HG02623 (cell line): ENCODE data around the gene IFI27L2.

Source experiments
- ATAC-seq: cut with Tn5 transposase; IDR thresholded peaks from one replicate; pipeline ENCODE4 v1.9.1; 2021; ENCODE audit warnings: moderate library complexity; ENCODE audit not compliant: unreplicated experiment

IFI27L2 gene

DNA sequence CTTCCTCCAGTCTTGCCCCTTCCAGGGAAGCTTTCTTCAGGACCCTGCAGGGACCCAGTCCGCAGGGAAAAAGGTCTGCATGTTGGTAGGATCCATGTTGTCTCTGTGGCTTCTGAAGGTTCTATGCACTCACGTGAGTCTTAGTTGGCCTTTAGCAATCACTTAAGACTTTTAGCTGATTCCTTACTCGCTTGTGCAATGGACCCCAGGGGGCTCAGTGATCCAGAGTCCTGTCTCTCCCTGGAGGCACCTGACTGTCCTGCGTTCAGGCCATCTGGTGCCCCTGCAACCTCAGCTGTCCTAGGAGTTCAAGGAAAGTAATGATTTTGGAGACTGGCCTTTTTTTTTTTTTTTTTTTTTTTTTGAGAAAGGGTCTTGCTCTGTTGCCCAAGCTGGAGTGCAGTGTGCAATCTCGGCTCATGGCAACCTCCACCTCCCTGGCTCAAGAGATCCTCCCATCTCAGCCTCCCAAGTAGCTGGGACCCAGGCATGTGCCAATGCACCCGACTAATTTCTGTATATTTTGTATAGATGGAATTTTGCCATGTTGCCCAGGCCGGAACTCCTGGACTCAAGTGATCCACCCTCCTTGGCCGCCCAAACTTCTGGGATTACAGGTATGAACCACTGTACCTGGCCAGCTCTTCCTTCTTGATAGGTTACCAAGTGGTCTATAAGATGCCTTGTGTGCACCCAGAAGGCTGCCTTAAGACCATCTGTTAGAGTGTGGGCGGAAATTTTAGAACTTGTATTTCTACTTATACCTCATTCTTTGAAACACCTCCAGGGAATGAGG lies 4.6 kb downstream of the IFI27L2 start:
- ATAC-seq: no peak

DNA sequence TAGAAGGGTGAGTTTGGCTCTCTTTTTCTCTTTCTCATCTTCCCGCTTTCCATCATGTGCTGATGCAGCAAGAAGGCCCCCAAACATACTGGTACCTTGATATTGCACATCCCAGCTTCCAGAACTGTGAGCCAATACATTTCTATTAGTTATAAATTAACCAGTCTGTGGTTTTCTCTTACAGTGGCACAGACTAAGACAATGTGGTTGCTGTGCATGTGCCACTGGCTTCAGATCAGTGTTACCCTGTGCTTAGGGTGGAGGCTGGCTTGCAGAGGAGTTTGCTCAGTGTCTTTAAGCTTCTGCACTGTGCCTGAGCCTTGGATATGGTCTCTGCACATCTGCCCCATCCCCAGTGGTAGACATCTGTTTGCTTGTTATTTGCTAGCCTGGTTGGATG lies 5.5 kb downstream of the IFI27L2 start:
- ATAC-seq: no peak

DNA sequence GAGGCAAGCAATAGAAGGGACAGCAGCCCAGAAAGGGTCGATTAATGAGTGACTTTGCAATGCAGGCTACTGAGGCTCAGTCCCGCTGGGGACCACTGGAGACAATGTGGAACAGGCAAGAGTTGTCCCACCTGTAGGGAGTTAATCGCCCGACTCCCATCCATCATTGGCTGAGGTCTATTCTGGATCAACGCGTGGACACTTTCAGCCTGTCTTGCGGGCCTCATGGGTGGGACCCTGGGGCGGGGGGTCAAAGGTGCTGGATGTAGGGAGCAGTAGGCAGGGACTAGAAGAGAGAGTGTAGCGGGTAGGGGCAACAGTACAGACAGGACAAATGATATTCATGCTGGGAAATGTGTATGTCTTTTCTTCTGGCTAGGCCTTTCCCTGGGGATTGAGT lies 6.1 kb downstream of the IFI27L2 start:
- ATAC-seq: no peak

DNA sequence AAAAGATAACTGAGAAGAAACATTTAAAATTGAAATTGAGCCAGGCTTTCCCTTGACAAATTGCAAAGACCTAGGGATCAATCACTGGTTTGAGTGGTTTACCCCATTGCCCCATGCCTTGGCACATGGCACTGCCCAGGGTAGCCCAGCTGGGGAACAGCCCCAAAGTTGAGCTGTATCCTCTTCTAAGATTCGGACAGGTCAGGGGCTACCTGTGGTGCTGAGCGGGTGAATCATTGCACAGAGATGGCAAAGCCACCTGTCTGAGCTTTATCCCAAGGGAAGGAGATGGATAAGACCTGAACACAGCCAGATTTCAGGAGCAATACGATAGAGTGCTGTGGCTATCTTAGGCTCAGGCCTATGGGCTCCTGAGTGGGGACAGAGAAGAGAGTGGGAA lies 7.0 kb downstream of the IFI27L2 start:
- no peak for ATAC-seq

DNA sequence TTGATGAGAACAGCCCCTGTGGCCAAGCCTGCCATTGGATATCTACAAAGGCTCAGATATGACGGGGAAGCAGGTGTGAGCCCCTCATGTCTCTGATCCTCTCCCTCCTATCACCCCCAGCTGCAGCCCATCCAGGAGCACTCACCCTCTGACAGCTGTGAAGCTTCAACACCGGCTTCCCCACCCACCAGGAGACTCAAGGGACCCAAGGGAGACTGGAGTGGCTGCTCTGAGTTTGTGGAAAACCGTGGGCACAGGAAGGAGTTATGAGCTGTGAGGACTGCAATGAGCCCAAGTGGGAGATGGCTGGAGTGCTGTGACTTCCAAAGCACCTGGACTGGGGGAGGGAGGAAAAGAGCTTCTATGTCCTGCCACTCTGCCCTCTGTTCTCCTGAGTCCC lies 7.9 kb downstream of the IFI27L2 start:
- ATAC-seq: no peak

DNA sequence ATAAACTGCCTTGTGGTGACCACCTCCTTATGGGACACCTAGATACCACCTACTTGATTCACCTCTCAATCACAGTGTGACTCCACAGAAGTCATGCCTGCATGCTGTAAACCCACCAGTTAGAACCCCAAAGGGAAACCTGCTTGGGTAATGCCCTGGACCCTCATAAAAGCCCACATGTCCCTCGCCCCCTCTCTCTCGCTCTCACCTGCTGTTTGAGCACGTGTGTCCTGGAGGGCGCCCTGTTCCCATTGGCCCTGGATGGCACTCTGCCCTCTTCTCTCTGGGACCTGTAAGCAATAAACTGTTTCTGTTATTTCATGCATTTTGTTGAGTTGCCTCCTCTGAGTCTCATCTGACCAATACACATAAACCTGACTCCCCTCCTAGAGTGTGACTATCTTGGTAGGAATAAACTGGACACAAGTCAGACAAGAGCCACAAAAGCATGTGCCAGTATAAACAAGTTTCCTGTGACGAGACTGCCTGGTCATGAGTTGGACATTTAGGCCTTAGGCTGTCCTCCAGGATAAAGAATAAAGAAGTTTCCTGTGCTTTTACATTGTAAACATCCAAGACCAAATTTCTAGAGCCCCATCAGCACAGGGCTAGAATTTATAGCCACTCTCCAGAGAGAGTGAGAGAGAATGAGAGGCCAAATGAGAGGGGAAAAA lies 8.6 kb downstream of the IFI27L2 start:
- ATAC-seq: no peak

DNA sequence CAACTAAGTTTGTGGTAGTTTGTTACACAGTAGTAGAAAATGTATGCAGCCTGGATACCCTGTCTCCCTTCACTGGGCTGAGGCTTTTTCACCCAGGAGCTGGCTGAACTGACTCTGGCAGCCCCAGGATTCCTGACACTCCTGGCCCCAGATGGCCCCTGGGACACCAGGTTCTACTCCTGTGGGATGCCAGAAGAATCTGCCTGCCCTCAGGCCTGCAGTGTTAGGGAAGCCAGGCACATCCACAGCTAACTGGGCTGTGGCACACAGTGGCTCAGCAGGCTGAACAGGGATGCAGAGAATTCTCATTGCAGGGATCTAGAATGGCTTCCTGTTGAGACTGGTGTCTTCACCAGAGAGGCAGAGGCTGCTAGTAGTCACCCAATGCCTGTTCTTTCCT lies 10.3 kb downstream of the IFI27L2 start:
- ATAC-seq: no peak

DNA sequence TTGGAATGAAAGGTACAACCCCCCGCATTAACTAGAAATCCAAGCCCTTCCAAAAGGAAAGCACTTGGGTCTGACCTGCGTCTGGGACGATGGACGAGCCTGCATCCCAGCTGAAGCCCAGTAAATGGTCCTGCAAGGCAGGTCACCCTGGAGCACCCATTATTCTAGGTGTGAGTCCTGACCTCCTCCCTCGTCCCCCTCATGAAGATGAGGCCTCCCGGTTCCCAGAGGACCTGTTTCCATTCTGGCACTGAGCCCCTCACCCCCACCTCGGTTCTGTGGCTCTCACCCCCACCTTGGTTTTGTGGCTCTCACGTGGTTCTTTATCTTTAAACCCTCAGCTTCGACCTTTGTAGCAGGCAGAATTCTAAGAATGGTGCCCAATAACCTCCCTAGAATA lies 11.5 kb downstream of the IFI27L2 start:
- no peak for ATAC-seq

DNA sequence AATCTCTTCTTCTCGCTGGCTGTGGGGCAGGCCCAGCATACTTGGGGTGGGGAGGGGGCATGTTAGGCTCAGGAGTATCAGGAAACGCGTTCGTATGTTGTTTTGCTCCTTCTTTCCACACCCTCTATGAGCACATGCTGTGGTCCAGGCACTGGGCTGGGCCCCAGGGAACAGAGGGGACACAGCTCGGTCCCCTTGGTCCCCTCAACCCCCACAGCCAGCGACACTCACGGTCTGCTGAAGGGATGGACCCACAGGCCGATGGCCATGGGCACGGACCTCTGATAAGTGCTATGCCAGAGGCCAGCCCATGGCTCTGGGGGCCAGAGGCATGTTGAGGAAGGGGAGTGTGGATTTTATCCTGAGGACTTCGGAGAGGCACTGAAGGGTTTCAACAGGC lies 12.7 kb downstream of the IFI27L2 start:
- no peak for ATAC-seq

DNA sequence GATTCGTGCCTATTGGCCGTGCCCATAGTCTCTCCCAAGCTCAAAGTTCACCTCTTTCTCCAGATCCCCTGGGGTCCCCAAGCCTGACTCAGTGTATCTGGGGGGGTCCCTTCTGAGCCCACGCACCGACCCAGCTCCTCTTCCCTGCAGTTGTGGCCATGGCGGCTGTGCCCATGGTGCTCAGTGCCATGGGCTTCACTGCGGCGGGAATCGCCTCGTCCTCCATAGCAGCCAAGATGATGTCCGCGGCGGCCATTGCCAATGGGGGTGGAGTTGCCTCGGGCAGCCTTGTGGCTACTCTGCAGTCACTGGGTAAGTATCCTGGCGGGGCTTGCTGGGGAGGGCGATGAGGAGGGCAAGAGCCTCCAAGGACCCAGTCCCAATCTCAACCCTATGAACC lies 13.8 kb downstream of the IFI27L2 start:
- ATAC-seq: no peak

DNA sequence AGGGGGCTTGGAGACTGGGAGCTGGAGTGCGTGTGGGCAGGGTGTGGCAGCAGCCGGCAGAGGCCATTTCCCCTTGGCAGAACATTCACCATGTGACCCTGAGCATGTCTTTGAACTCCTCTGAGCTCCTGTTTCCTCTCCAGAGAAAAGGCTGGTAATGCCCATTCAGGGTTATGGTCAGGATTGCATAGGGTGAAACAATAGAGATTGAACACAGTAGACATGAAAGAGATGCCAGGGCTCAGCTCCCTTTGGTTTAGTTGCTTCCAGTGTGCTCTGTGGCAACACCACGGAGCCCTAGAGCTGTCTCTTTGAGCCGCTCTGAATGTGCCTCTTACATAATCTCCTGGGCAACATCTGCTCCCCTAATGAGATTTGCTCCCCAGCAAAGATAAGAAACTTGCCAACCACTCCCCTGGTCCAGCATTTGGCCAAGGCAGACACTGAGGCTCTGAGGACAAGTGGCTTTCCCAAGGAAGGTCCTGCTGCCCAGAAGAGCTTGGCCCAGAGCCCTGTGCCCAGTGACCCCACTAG lies 14.3 kb downstream of the IFI27L2 start:
- ATAC-seq: no peak

DNA sequence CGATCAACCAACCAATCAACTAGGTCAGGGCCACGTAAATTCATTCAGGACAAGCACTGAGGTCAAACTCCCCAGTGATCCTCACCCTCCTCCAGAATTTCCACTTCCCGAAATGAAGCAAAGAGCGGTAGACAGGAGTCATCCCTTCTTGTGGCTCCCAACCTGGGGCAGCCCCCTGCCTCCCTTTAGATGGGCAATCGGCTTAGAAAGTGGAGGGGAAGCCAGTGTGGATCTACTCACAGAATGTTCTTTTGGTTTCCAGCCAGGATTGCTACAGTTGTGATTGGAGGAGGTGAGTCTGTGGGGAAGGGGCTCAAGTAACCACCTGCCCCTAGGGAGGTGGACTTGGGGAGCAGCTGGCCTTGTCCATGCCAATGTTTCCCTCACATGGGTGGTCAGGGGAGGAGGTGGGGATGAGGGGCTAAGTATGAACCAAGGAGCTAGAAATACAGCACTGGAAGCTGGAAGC lies 14.8 kb downstream of the IFI27L2 start:
- no peak for ATAC-seq

DNA sequence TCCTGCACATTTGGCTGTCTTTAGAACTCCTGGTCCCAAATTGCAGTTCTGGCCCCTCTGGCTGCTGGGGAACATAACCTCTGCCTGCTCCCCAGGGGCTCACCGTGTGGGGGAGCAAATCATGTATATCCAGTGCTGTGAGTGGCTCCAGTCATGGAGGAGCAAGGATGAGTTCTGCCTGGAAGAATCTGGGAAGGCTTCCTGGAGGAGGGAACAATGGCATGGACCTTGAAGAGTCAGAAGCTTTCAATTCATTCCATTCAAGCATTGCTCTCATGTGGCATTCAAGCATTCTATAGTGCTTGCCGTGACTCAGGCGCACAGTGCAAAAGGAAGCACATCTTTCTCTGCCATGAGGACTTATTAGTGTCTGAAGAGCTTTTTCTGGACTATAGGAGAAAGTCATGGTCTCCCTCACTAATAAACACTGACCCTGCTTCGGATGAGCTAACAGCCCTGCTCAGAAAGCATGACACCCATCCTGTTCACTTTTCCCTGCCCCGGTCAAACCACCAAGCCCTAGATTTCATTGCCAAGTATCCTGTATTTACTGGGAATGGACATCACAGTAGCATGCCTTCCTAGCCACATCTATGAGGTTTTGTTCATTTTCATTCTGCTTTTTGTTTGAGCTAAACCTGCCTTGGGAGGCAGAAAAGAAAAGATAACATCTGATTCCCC lies 15.4 kb downstream of the IFI27L2 start:
- no peak for ATAC-seq

DNA sequence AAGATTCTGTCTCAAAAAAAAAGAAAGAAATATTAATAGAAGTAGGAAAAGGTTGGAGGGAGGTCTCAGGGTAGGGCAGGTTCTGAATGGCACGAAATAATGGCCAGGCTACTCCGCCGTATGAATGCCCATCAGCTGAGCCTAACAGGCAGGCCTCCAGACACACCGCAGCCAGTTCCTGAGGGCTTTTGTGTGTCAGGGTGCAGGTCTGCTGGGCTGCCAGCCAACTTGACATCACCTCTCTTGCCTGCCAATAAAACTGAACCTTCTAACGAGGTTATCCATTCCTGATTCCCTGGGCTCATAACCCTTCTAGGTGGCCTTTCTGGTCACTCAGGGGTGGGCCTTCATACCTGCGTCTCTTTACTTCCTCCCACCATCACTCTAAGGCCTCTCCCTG lies 15.9 kb downstream of the IFI27L2 start:
- ATAC-seq: no peak

DNA sequence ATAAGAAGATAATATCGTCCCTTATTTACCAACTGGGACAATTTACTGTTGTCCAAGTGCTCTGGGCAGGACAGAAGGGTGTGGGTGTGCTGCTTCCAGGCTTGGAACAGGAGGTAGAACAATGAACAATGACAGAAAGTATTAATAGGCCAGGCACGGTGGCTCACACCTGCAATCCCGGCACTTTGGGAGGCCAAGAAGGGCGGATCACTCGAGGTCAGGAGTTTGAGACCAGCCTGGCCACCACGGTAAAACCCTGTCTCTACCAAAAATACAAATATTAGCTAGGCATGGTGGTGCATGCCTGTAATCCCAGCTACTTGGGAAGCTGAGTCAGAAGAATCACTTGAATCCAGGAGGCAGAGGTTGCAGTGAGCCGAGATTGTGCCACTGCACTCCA lies 16.3 kb downstream of the IFI27L2 start:
- ATAC-seq: no peak

DNA sequence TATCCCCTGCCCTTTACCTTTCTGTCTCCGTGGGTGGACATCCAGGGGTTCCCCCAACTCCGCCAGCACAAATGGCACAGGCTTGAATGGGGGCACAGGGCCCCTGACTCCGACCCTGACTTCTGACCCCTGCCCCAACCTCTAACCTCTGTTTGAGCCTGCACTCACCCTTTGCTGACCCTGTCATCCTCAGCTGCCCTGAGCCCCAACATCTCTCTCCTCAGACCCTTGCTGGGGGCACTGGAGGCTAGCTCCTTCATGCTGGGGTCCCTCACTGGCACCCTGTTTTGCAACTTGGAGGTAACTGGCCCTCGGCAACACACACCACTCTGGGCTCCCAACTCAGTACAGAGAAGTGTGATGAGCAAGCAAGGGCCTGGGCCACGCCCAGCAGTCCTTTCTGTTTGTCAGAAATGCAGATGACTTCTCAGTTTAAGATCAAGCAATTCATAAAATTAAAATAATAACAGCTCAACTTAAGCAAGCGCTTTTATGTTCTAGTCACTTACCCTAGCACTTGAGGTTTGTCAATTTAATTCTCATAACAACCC lies 16.8 kb downstream of the IFI27L2 start:
- ATAC-seq: no peak

DNA sequence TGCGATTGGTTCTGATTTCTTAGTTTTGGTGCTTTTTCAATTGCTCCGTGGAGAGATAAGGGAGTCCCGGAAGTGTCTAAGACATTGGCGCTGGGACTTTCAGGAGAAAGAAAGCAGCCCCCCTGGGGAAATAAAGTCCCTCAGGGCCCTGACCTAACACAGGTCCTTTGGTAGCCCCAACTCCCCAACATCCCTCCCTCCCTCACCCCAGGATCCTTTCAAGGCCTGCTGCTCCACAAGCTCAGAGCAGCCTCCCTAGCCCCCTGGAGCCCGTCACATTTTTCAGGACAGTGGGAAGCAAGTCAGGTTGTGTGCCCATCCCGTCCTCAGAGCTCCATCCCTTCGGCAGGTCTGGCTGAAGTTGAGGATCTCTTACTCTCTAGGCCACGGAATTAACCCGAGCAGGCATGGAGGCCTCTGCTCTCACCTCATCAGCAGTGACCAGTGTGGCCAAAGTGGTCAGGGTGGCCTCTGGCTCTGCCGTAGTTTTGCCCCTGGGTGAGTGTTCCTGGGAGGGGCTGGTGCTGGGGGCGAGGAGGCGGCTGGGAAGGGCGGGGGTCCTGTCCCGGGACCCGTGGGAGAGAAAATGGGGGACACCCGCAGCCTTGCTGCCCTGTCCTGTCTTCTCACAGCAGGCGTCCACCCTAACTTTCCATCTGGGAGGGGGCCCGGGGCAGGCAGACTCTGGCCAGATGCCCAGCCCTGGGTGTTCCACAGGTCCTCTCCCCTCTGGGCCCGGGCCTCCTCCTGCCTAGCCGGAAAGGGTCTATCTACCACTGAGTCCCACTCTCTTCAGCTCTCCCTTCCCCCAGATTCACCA lies 17.9 kb downstream of the IFI27L2 start:
- ATAC-seq: no peak

DNA sequence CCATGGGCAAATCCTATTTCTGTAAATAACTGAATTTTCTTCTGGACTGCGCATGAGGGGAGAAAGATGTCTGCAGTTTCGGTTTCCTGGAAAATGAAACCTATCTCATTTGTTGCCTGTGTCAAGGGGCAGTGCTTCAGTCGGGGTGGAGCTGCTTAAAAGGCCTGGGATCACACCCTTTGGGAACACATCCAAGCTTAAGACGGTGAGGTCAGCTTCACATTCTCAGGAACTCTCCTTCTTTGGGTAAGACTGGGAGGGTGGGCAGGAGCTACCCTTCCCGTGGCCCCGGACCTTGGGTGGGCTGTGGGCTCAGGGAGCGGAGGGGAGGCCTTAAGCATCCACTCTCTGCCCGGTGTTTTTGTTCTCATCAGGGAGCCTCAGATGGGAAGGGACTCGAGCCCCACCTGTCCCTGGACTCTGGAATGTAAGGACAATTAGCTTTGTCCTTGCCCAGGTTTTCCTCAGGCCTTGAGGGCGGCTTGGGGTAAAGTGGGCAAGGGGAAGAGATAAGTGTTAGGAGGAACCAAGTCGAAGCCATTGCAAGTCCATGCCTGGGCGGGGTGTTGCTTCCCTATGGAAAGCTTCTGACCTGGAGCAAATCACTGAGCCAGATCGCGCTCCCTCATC lies 18.7 kb downstream of the IFI27L2 start, which contains the start of gene IFI27:
TSS of gene IFI27 (plus strand) at position 185 of the 630 bp plus-strand sequence.
- ATAC-seq: no peak

DNA sequence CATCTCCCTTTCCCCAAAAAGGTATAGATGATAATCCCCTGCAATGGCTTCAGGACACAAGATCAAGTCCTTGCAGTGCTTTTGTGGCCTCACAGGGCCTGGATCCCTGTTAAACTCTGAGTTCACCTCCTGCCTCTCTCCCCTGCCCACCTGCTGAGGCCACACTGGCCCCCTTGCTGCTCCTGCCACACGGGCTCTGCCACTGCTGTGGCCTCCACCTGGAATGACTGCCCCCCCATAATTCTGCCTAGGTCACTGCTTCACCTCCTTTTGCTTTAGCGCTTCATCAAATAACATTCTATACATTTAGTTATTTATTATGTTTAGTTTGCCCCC lies 19.5 kb downstream of the IFI27L2 start:
- no peak for ATAC-seq

DNA sequence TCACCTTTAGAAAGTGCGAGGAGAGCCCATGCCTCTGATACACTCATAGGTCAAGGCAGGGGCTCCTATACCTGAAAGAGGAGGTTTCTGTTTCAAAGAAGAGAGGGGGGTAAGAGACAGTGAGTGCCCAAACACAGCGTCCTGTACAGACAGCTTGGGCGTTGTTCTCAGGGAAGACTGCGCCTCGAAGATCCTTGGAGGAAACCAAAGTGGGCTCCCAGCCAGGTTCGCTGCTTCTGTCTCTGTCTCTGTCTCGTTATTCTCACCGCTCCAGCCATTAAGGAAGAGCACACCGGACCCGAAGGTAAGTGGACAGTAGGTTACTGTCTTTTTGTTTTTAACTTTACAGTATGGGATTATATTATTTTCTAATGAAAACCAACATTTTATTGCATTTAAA lies 24.7 kb downstream of the IFI27L2 start:
- no peak for ATAC-seq
